AML-193 (cell line): ENCODE measurements around the gene CNTNAP5.

Source experiments
- DNase-seq, 2 experiments: peaks; one replicate each; lab custom pipeline; 2025; lab: John Stamatoyannopoulos, UW

Gene CNTNAP5

DNA sequence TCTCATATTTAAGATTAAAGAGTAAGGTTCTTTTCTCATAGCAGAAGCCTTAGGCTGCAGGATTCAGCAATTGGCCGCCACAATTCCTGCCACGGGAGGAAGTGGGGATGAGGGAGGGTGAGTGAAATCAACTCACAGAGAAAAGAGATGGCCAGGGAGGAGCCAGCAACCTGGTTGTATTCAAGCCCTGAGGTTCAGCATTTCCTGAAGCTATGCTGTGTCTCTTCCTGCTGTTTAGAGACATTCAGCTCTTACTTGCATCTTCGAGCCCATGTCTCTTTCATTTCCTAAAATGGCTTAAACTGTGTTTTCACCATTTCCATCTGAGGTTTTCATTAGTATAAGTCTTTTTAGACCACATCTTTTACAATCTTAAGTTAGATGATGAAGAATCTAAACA, 522.6 kb downstream of the CNTNAP5 start:
- no peak for DNase-seq

DNA sequence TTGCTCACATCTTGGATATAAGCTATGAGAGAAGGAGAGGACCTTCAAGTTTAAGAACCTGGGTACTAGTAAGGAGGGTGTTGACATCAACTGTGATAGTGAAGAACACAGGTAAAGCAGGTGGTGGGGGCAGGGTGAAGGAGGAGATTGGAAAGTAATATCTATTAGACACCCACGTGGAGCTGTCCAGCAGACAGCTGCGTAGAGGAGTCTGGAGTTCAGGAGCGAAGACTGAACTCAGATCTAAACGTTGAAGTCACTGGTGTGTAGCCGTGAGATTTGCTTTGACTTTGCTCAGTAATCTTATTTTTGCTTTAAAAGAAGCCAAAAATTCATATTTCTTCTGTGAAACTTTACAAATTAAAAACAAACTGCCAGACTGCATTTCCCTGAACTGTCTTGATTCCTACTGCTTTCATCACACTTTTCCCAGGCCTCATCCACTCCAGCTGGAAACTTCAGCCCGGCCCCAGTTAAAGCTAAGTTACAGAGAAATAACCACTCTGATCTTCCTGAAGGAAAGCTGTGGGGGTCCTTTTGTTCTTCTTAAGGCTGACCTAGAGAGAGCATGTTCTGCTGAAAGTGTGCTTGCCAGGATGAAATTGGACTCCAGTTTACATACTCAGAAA, 533.3 kb downstream of the CNTNAP5 start:
- no peak for DNase-seq

DNA sequence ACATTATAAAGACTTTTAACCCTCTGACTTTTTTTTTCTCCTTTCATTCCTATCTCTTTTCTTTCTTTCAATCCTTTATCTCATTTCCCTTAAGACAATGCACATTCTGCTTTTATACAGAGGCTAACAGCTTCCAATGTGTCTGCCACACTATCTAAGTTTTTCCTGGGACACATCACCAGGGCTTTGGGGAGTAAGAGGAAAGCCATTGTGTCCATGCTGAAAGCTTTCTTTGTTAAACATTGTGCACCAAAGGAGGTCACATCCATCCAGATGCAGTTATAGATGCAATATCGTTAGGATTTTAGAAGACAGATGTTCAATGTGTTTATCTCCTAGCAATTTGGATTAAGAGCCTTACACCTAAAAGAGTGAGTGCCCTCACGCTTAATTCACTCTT, 534.1 kb downstream of the CNTNAP5 start:
- no peak for DNase-seq

DNA sequence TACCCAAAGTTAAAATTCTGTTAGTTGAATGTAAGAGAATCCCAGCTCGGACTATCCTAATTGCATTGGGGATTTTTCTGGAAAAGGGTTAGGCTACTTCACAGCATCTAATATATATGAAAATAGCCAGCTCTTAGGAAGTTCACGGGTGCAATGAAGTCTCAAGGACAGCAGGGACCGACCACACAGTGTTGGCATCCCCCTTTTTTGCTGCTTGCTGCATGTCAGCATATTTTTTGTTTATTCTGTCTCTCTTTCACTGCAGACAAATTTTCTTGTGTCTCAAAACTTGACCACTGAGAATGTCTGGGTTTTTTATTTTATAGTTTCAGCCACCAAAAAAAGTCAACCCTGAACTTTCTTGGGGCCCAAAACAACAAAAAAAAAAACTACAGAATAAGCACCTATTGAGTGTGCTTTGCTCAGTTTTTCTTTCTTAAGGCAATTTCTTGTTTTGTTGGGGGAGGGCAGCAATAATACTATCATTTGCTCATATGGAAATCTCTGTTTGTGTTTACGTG, 535.6 kb downstream of the CNTNAP5 start:
- no peak for DNase-seq

DNA sequence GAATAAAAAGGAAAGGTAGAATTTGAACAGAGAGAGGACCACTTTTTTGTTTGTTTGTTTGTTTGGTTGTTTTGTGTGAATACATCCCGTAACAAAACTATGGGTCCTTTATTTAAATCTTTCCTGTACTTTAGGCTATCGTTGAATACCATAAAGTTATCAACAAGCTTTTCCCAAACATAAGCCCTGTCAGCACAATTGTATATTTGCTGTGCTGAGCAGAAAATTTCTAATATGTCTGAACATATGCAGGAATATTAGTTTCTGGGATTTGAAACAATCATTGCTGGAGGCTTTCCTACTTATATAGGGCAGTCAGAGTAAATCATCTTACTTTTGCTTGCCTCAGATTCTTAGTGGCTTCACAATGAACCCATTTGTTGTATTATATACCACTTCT, 536.4 kb downstream of the CNTNAP5 start:
- no peak for DNase-seq

DNA sequence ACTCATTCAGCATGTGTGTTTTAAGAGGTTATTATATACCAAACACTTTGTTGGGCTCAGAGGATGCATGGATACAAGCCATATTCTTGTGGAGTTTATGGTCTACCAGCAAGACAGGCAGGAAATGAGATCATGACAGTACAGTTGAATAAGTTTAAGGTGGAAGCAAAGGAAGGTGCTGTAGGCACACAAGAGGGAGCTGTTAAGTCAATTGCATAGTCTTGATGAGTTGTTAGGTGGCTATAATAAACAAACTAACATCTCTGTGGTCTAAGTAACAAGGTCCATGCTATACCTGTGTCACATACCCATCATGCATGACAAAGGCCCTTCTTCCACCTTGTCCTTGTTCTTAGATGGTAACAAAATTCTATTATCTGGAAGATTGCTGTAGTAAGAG, 538.3 kb downstream of the CNTNAP5 start:
- no peak for DNase-seq

DNA sequence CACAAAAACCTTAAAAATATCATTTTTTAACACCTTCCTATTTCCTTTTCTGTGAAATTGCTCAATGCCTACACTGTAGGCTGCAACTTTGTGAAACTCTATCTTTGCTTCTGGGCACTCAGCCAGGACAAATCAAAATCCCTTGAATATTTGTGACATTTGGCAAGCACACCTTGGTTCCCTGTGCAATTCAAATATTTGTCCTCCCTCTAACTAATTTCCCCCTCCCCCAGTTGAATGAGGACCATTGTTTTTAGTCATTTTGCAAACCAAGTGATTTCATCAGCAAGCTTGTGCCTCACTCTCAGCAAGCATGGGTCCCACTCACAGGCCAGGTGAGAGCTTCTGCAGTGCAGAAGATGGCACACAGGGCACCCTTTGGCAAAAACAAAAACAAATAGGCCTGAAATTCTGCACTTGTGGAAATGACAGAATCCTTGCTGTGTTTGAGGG, 541.5 kb downstream of the CNTNAP5 start:
- no peak for DNase-seq

DNA sequence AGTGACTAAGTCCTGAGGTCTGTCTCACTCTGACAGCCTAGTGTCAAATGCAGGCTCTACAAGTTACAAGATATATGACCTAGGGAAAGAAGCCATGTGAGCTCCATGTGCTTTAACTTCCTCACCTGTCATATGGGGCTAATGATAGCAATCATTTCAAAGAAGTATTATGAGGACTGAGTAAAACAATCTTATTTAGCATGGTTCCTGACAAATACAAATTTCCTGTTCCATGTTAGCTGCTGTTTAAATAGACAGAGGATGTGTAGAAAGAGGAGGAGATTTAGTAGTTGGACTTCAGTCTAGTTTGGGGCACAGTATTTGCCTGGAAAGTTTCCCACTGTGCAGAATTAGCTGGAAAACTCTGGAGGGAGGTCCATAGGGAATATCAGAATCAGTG, 545.8 kb downstream of the CNTNAP5 start:
- no peak for DNase-seq

DNA sequence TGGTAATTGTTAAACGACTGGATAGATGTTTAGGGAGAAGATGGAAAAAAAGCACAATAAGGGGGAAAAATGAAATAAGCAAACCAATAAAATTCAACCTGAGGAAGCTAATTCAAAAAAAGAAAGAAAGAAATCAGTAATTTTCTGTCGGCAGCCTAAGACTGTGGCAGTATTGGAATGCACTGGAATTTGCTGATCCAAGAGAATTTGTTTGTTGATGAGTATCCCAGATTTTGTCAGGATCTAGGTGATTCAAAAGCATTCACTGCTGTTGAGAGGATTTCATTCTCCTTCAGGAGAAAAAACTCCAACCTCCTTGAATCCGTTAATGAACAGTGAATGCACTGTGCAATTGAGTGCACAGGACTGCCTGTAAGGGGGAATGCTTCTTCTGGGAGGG, 546.7 kb downstream of the CNTNAP5 start:
- DNase-seq = no peak

DNA sequence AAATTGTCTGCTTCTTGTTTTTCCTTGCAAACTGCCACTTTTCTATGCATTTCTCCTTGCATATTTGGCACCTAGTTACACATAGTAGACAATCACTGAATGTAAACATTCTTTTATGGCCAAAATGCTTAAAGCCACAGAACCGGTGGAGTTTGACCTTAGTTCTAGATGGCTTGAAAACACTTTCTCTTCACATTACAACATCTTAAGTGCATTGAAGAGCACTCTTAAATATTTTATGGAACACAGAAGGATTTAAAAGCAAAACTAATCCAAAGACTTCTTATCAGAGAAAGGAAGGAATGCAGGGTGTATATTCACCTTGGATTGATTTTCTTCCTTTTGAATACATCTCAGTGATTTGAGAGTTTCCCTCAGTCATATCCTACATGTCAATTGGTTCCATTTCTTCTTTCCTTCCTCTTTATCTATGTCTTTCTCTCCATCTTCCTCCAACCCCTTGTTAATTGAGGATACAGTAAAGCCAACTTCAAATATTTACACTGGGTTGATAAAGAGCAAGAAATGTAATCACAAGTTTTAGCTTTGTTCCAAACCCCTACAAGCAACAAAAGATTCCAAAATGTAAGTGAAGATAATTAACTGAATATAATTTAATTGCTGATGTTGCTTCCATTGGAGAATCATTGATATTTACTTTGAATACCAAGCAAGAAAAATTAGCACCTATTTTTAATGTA, 548.0 kb downstream of the CNTNAP5 start:
- DNase-seq = no peak

DNA sequence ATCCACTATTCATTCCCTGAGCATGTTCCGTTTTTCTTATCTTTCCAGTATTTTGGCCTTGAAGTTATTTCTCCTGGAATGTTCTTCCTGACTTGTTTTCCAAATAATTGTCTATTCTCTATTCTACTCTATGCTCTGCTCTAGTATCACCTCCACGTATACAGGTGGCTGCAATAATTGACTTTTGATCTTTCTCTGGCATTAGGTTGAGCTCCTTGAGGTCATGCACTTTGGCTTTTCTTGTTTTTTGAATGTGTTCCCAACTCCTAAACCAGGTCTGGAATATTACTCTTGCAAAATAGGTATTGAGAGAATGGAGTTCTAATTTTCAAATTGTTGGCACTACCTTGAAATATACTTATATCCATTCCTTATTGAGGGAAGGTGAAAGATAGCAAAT, 550.4 kb downstream of the CNTNAP5 start:
- no peak for DNase-seq

DNA sequence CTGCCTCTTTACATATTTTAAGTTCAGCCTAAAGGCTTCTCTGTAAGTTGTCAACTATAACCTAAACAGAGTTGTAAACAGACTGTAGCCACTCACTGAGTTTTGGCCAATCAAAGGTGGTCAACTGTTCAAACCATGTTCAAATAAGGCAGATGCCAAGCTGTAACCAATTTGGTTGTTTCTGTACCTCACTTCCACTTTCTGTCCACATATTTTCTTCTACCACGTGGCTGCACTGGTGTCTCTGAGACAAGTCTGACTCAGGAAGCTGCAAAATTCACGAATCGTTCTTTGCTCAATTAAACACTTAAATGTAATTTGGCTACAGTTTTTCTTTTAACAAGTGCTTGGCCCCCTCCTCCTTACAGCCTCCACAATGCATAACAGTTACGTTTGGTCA, 555.2 kb downstream of the CNTNAP5 start:
- no peak for DNase-seq

DNA sequence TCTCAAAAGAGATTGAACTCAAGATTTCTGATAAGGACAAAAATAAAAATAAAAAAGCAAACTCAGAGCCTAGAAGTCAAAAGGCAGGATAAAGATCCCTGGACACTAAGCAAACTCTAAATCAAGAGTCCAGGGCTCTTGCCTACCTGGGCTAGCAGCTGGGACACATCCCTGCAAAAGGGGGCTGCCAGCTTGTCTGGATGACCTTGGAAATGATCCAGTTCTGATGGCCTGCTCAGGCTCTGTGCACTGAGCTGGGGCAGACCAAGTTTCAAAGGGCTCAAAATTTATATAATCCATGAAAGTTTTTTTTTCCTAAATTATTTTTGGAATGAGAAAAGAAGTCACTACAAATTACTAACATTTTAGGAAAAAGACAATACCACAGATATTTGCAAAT, 557.3 kb downstream of the CNTNAP5 start:
- DNase-seq = no peak

DNA sequence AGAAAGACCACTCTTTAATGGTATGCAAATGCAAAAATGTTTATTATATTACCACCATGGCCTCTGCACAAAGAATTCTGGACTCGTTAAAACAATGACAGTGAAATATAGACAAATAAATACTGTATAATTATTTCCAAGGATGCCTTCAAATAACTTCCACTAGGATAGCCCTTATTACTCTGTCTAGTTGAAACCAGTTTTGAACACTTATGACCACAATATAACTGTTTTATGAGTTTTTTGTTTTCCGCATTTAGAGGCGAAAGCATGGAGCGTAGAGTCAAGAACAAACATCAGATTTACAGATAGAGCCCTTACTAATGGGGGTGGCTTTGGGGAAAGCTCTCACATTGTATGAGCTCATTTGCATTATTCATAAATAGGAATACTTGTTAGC, 559.5 kb downstream of the CNTNAP5 start:
- no peak for DNase-seq

DNA sequence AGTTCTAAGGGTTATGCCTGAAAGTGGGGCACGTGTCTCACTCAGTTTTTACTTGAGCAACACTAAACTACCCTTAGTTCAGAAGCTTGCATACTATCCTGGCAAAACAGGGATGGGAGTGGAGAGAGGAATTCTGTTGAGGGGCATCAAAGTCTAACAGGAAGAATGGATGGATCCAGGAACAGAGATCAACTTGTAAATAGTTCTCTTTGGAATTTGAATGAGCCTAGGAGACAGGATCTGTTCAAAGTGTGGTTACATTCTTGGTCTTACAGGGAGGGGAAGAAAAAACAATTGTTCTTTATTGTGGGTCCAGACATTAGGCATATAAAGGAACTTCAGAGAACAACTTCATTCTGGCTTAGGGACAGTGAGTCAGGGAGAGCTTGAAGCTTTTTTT, 560.2 kb downstream of the CNTNAP5 start:
- DNase-seq = no peak

DNA sequence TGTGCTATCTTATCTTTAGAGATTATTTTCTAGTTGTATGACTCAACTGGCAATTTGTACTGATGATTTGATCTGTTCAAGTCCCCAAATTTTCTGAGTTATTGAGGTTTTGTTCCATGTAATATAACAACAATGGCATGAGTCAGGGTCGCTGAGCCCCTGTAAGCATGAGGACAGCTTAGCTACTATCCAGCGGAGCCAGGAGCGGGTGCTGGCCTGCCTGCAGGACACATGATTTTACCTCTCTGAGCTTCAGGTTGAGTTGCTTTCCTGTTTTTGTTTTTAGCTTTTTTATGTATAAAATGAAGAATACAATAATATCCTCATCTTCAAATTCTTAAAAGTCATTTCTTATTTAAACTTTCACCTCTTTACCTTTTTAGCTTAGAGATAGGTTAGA, 561.1 kb downstream of the CNTNAP5 start:
- no peak for DNase-seq

DNA sequence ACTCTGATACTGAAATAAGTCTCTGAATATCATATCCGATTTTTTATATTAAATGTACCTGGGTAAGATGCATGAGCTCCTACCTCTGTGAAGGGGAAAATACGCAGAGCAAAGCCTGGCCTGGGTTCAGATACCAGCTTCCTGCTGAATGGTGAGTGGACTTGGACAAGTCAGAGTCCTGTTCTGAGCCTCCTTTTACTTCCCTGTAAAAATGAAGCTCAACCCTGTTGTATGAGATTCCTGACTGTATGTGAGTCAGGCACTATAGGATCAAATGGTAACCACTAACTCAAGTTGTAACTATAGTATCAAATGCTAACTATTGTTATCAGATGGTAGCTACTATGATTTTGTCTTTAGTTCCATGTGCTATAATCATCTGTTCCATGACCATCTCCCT, 561.7 kb downstream of the CNTNAP5 start:
- DNase-seq = no peak

DNA sequence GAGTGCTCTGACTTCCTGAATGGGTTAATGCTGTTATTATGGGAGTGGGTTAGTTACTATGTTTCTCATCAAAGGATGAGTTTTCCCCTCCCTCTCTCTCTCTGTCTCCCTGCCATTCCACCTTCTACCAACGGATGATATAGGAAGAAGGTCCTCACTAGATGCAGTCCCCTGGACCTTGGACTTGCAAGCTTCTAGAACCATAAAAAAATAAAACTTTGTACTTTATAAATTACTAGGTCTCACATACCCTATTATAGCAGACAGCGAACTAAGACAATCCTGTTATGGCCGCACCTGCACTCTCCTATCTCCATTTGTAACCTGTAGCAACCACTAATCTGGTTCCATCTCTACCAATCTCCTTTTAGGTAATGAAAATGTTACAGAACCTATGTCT, 564.9 kb downstream of the CNTNAP5 start:
- DNase-seq = no peak

DNA sequence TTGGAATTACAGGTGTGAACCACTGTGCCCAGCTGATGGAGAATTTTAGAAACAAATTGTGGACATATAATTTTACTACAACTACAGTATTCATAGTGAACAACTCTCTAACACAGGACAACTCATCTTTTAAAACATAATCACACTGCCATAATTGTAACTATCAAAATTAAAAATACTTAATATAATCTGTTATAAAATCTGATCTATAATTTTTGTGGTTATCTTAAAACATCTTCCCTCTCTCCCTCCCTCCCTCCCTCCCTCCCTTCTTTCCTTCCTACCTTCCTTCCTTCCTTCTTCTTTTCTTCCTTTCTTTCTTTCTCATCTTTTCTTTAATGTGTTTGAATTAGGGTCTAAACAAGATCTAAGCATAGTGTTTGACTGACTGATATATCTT, 577.7 kb downstream of the CNTNAP5 start:
- DNase-seq = no peak

DNA sequence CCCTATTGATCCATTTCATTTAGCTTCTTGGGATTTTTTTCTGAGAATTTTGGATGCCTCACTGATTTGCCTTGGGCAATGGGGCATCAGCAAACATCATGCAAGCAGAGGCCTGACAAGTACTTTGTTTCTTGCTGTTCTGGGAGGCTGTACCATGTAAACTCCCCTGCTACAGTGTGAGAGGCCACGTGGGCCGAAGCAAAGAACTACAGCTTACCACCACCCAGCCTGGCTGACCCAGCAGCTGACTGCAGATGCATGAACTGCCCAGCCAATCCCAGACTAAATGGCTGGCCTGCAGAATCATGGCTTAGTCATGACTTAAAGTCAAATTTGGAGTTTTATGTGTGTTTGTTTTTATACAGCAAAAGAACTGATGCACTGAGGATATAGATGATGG, 579.9 kb downstream of the CNTNAP5 start:
- no peak for DNase-seq

DNA sequence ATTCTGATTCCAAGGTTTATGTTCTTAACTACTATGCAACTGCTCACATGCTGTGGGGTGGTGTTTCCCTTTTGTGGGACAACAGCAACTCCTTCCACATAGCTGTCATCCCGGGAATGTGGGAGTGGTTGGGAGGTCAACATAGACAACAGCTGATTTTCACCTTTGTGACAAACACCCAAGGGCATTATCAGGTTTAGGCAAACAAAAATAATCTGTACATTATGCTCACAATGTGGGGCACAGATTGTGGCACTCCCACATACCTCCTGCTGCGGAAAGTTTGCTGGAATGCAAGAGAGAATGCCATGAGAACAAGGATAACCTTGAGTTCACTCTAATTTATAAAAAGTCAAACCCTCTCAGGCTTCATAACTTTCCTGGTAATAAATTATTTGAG, 582.6 kb downstream of the CNTNAP5 start:
- no peak for DNase-seq

DNA sequence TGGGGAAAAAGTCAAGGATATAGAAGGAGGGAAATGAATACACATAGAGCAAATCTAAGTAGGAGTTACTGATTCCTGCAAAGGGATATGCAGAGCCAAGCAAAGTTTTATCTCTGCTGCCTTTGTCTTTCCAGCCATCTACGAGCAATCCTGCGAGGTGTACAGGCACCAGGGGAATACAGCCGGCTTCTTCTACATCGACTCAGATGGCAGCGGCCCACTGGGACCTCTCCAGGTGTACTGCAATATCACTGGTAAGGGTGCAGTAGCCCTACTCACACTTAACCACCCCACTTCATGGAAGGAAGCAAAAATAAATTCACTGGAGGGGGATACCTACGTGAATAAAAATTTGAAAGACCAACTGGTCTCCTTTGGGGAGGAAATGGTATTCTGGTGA, 584.6 kb downstream of the CNTNAP5 start:
- DNase-seq = no peak

DNA sequence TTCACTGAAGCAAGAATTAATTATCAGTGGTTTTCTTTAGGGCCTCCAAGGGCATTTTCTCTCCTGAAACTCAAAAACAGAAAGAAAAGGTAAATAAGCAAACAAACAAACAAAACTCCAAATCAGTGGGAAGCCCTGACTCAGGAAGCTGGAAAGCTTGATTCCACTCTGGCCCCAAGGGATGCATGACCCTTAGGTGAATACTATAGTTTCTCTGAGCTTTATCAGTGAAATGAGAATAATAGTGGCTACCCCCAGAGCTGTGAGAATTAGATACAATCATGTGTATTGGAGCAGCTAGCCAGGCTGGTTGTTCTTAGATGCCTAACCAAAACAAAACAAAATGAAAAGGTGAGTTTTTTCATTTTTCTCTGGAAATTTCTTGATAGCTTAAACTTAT, 585.1 kb downstream of the CNTNAP5 start:
- DNase-seq = no peak

DNA sequence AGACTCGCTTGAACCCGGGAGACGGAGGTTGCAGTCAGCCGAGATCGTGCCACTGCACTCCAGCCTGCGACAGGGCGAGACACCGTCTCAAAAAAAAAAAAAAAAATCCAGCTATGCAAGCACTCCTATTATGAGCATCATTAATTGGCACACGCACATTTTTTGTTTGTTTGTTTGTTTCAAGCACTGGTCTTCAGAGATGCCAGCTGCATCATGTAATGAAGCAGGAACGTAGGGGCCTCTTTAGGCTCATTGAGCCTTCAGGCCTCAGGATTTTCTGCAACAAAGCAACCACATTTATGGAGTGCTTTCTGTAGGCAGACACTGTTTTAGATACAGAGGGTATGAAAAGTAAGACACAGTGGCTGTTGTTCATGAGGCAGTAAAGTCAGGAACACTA, 585.8 kb downstream of the CNTNAP5 start:
- no peak for DNase-seq
